ENCODE measurements around the gene SPDL1. TPM values are rescaled to one million over a fixed set of nuclear protein-coding genes. Genes with fewer than 3 reads are reported as not detected.

The SPDL1 gene
- total RNA-seq, 1 donor from 2014 or later = 5.5 TPM

GRCh38 chr5:169549453-169550100, 34.0 kb upstream of the SPDL1 start:
- Histone ChIP-seq H3K4me1 (no peaks in the 10 kb centered on the region), H3K27me3 (no peaks in the 10 kb centered on the region), H3K27ac (no peak overlapping the region), H3K9me3 (no peaks in the 10 kb centered on the region), H3K4me3 (no peak overlapping the region), H3K36me3 (no peaks in the 10 kb centered on the region)
- no peak for DNase-seq (ENCODE audit: low spot score in 2 of 2)
- no peak for TF ChIP-seq CTCF (IDR thresholded peaks at IDR 0.05)
- intact Hi-C loops (cut with DNase I) = loop anchor here (5.0 kb wide), 1 partner anchor 562 kb away; no protein-coding TSS in a partner anchor

GRCh38 chr5:169550227-169550626, 33.3 kb upstream of the SPDL1 start:
- TF ChIP-seq CTCF (IDR thresholded peaks at IDR 0.05) = no peak
- intact Hi-C loops (cut with DNase I) = no loop called here
- Histone ChIP-seq H3K9me3 (no peaks in the 10 kb centered on the region), H3K27me3 (no peaks in the 10 kb centered on the region), H3K4me3 (no peak overlapping the region), H3K27ac (no peak overlapping the region), H3K36me3 (no peaks in the 10 kb centered on the region), H3K4me1 (no peaks in the 10 kb centered on the region)
- DNase-seq (ENCODE audit: low spot score in 2 of 2) = no peak

- H3K36me3 ChIP-seq = no peaks in the 10 kb centered on the region
- H3K4me3 ChIP-seq = no peak overlapping the region
- H3K27me3 ChIP-seq = no peaks in the 10 kb centered on the region
- TF ChIP-seq CTCF (IDR thresholded peaks at IDR 0.05) = no peak
- no peak for DNase-seq (ENCODE audit: low spot score in 2 of 2)
- H3K27ac ChIP-seq = no peak overlapping the region
- intact Hi-C loops (cut with DNase I) = no loop called here
- no peaks in the 10 kb centered on the region for H3K9me3 ChIP-seq
- no peaks in the 10 kb centered on the region for H3K4me1 ChIP-seq
Observed at GRCh38 chr5:169551146-169551545, 32.4 kb upstream of the SPDL1 start.

- no peaks in the 10 kb centered on the region for H3K36me3 ChIP-seq
- no peak overlapping the region for H3K27ac ChIP-seq
- no peak for DNase-seq (ENCODE audit: low spot score in 2 of 2)
- no peak for TF ChIP-seq CTCF (IDR thresholded peaks at IDR 0.05)
- no peaks in the 10 kb centered on the region for H3K9me3 ChIP-seq
- intact Hi-C loops (cut with DNase I) = no loop called here
- H3K4me1 ChIP-seq = no peaks in the 10 kb centered on the region
- H3K4me3 ChIP-seq = no peak overlapping the region
- H3K27me3 ChIP-seq = no peaks in the 10 kb centered on the region
Observed at GRCh38 chr5:169551696-169552095, 31.9 kb upstream of the SPDL1 start.

- Histone ChIP-seq H3K36me3 (no peaks in the 10 kb centered on the region), H3K4me3 (no peak overlapping the region), H3K9me3 (no peaks in the 10 kb centered on the region), H3K27ac (no peak overlapping the region), H3K27me3 (no peaks in the 10 kb centered on the region), H3K4me1 (no peaks in the 10 kb centered on the region)
- intact Hi-C loops (cut with DNase I) = no loop called here
- no peak for DNase-seq (ENCODE audit: low spot score in 2 of 2)
- no peak for TF ChIP-seq CTCF (IDR thresholded peaks at IDR 0.05)
Observed at GRCh38 chr5:169554251-169554650, 29.3 kb upstream of the SPDL1 start.

- no peaks in the 10 kb centered on the region for H3K9me3 ChIP-seq
- intact Hi-C loops (cut with DNase I) = no loop called here
- no peak for DNase-seq (ENCODE audit: low spot score in 2 of 2)
- no peaks in the 10 kb centered on the region for H3K4me1 ChIP-seq
- no peaks in the 10 kb centered on the region for H3K36me3 ChIP-seq
- TF ChIP-seq CTCF (IDR thresholded peaks at IDR 0.05) = no peak
- H3K27ac ChIP-seq = no peak overlapping the region
- H3K4me3 ChIP-seq = no peak overlapping the region
- no peaks in the 10 kb centered on the region for H3K27me3 ChIP-seq
Observed at GRCh38 chr5:169557838-169558237, 25.7 kb upstream of the SPDL1 start.
